ENCODE data around the gene PPP2R3A.

PPP2R3A gene

DNA sequence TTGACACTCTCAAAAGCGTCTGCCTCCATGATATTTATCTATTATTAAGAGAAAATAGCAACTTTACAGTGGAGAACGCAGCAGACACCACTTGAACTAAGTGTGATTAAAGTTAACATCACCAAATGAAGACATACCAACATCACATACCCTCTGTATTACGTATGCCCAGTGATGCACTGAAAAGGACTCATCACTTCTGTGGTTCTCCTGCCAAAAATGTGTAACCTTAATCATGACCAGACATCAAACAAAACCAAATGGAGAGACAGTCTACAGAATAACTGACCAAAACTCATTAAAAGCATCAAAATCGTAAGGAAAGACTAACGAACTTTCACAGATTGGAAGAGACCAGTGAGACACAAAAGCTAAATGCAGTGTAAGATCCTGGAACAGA is 103.2 kb downstream of the PPP2R3A start:
- no peaks in the 10 kb centered on the region for H3F3A ChIP-seq (ENCODE audit: insufficient read depth, low read length)
- H3K4me1 ChIP-seq (ENCODE audit: insufficient read depth, low read length, severe bottlenecking), result no peaks in the 10 kb centered on the region
- no peaks in the 10 kb centered on the region for H3K9me2 ChIP-seq (ENCODE audit: low read depth, low read length)
- H3K27ac ChIP-seq (ENCODE audit: low read depth, low read length, poor library complexity, severe bottlenecking), result no peak overlapping the region
- no peaks in the 10 kb centered on the region for H3K9me3 ChIP-seq (ENCODE audit: low read length)
- H3K9ac ChIP-seq (ENCODE audit: low read length), result no peak overlapping the region
- H3K27me3 ChIP-seq (ENCODE audit: insufficient read depth, low read length), result no peaks in the 10 kb centered on the region
- no peak for TF ChIP-seq EZH2 (IDR thresholded peaks at IDR 0.05; ENCODE audit: borderline replicate concordance, low read length)
- H2AFZ ChIP-seq (ENCODE audit: low read length), result no peak overlapping the region
- no peaks in the 10 kb centered on the region for H4K20me1 ChIP-seq (ENCODE audit: insufficient read depth, low read length)
- no peaks in the 10 kb centered on the region for H3K79me2 ChIP-seq (ENCODE audit: insufficient read depth, low read length)
- no peak overlapping the region for H3K4me2 ChIP-seq (ENCODE audit: low read length)
- H3K36me3 ChIP-seq (ENCODE audit: insufficient read depth, low read length), result no peaks in the 10 kb centered on the region
- no peak overlapping the region for H3K4me3 ChIP-seq (ENCODE audit: low read depth, low read length, poor library complexity, severe bottlenecking)

DNA sequence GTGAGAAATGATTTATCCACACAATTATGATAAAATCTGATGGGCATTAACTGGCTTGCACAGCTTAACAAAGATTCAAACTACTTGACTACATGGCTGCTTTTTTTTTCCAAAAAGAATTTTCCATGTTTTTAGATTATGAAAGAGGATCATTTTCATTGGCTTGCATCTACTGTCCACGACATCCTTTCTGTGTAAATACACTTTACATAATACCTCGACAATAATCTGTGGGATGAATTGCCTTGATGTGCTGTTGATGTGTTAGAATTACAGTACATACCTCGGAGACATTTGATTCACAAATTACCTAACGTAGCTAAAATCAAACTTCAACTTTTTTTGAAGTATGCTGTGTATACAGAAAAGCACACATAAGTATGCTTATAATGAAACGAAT is 104.4 kb downstream of the PPP2R3A start:
- Histone ChIP-seq H3K27me3 (ENCODE audit: insufficient read depth, low read length) (no peaks in the 10 kb centered on the region), H3K4me1 (ENCODE audit: insufficient read depth, low read length, severe bottlenecking) (no peaks in the 10 kb centered on the region), H3K27ac (ENCODE audit: low read depth, low read length, poor library complexity, severe bottlenecking) (no peak overlapping the region), H3K9ac (ENCODE audit: low read length) (no peak overlapping the region), H4K20me1 (ENCODE audit: insufficient read depth, low read length) (no peaks in the 10 kb centered on the region), H3K79me2 (ENCODE audit: insufficient read depth, low read length) (no peaks in the 10 kb centered on the region), H3K36me3 (ENCODE audit: insufficient read depth, low read length) (no peaks in the 10 kb centered on the region), H3K9me3 (ENCODE audit: low read length) (no peaks in the 10 kb centered on the region), H3F3A (ENCODE audit: insufficient read depth, low read length) (no peaks in the 10 kb centered on the region), H3K4me3 (ENCODE audit: low read depth, low read length, poor library complexity, severe bottlenecking) (no peak overlapping the region), H2AFZ (ENCODE audit: low read length) (no peak overlapping the region), H3K4me2 (ENCODE audit: low read length) (no peak overlapping the region), H3K9me2 (ENCODE audit: low read depth, low read length) (no peaks in the 10 kb centered on the region)
- TF ChIP-seq, protein P1, sequence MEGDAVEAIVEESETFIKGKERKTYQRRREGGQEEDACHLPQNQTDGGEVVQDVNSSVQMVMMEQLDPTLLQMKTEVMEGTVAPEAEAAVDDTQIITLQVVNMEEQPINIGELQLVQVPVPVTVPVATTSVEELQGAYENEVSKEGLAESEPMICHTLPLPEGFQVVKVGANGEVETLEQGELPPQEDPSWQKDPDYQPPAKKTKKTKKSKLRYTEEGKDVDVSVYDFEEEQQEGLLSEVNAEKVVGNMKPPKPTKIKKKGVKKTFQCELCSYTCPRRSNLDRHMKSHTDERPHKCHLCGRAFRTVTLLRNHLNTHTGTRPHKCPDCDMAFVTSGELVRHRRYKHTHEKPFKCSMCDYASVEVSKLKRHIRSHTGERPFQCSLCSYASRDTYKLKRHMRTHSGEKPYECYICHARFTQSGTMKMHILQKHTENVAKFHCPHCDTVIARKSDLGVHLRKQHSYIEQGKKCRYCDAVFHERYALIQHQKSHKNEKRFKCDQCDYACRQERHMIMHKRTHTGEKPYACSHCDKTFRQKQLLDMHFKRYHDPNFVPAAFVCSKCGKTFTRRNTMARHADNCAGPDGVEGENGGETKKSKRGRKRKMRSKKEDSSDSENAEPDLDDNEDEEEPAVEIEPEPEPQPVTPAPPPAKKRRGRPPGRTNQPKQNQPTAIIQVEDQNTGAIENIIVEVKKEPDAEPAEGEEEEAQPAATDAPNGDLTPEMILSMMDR (IDR thresholded peaks at IDR 0.05; ENCODE audit: low read length), result no peak
- TF ChIP-seq EZH2 (IDR thresholded peaks at IDR 0.05; ENCODE audit: borderline replicate concordance, low read length), result no peak

DNA sequence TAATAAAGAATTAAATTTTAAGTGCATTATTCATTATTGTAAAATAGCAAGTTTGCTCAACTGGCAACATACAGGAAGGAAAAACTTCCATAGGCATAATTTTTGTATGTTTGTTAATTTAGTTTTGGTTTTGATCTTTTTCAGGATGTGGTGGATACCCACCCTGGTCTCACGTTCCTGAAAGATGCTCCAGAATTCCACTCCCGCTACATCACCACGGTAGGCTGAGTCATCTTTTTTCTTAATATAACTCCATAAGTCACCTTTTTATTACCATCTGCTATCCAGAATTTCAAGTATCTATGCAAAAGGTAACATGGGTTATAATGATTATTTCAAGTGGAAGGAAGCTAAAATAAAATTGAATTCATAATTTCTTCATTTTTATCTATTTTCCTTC is 104.8 kb downstream of the PPP2R3A start:
- H3K36me3 ChIP-seq (ENCODE audit: insufficient read depth, low read length), result no peaks in the 10 kb centered on the region
- no peaks in the 10 kb centered on the region for H3K79me2 ChIP-seq (ENCODE audit: insufficient read depth, low read length)
- H3K9me2 ChIP-seq (ENCODE audit: low read depth, low read length), result no peaks in the 10 kb centered on the region
- H3K9ac ChIP-seq (ENCODE audit: low read length), result no peak overlapping the region
- H4K20me1 ChIP-seq (ENCODE audit: insufficient read depth, low read length), result no peaks in the 10 kb centered on the region
- H3K4me1 ChIP-seq (ENCODE audit: insufficient read depth, low read length, severe bottlenecking), result no peaks in the 10 kb centered on the region
- H3K27me3 ChIP-seq (ENCODE audit: insufficient read depth, low read length), result no peaks in the 10 kb centered on the region
- H3K9me3 ChIP-seq (ENCODE audit: low read length), result no peaks in the 10 kb centered on the region
- no peak overlapping the region for H3K4me2 ChIP-seq (ENCODE audit: low read length)
- no peak overlapping the region for H3K4me3 ChIP-seq (ENCODE audit: low read depth, low read length, poor library complexity, severe bottlenecking)
- H3K27ac ChIP-seq (ENCODE audit: low read depth, low read length, poor library complexity, severe bottlenecking), result no peak overlapping the region
- H2AFZ ChIP-seq (ENCODE audit: low read length), result no peak overlapping the region
- TF ChIP-seq, protein P1 (IDR thresholded peaks at IDR 0.05; ENCODE audit: low read length), result no peak
- H3F3A ChIP-seq (ENCODE audit: insufficient read depth, low read length), result no peaks in the 10 kb centered on the region
